Heart left ventricle (tissue), 16 donors: ENCODE data around the gene SFMBT2. TPM values are rescaled to one million over a fixed set of nuclear protein-coding genes. Genes with fewer than 3 reads are reported as not detected.

Experiments used
- ATAC-seq, 4 donors: fragments of 200-7000 bp; cut with Tn5 transposase; one replicate each; pipeline ENCODE4 v1.9.1; 2020 to 2022; ENCODE audit warnings: moderate library complexity in 4 of 4, mild to moderate bottlenecking in 3 of 4, moderate number of reproducible peaks in 1 of 4
- DNase-seq, 5 donors: peaks; one replicate each; pipeline ENCODE4 v3.0.0-alpha.2; 2020
- H3K27ac ChIP-seq, 12 donors: fragments of 200-600 bp; sonication (generic) in 4 of 12; one replicate each; pipeline versions ENCODE4 v1.5.0 to v1.8.0; 2016 to 2022; ENCODE audit warnings: mild to moderate bottlenecking in 2 of 12
- H3K27me3 ChIP-seq, 9 donors: fragments of 200-600 bp; sonication (generic) in 2 of 9; one replicate each; pipeline versions ENCODE4 v1.5.1 to v1.8.0; 2016 to 2022; ENCODE audit warnings: mild to moderate bottlenecking in 3 of 9
- H3K36me3 ChIP-seq, 9 donors: fragments of 200-600 bp; sonication (generic) in 2 of 9; one replicate each; pipeline versions ENCODE4 v1.5.0 to v1.8.0; 2018 to 2022; ENCODE audit warnings: mild to moderate bottlenecking in 2 of 9
- H3K4me1 ChIP-seq, 12 donors: fragments of 200-600 bp; sonication (generic) in 4 of 12; one replicate each; pipeline versions ENCODE4 v1.5.0 to v1.8.0; 2016 to 2022; ENCODE audit warnings: mild to moderate bottlenecking in 3 of 12
- H3K4me3 ChIP-seq, 12 donors: fragments of 200-600 bp; sonication (generic) in 4 of 12; one replicate each; pipeline versions ENCODE4 v1.5.0 to v1.8.0; 2017 to 2022; ENCODE audit warnings: mild to moderate bottlenecking in 9 of 12, moderate library complexity in 4 of 12
- H3K9me3 ChIP-seq, 12 donors: fragments of 200-600 bp; sonication (generic) in 4 of 12; one replicate each; pipeline versions ENCODE4 v1.5.0 to v1.8.0; 2016 to 2022; ENCODE audit warnings: mild to moderate bottlenecking in 1 of 12
- CTCF ChIP-seq, 12 donors: fragments of 200-600 bp; sonication (generic) in 4 of 12; IDR thresholded peaks; one replicate each; pipeline versions ENCODE4 v1.5.0 to v1.8.0; 2018 to 2022; ENCODE audit warnings: antibody characterized with exemption in 12 of 12, mild to moderate bottlenecking in 5 of 12
- POLR2A ChIP-seq, 2 donors: fragments of 450-650 bp; IDR thresholded peaks; one replicate each; pipeline ENCODE4 v1.6.1; 2017; ENCODE audit warnings: antibody characterized with exemption in 2 of 2, mild to moderate bottlenecking in 2 of 2, moderate library complexity in 2 of 2
- WGBS, 4 donors: extraction: QIAGEN DNeasy Blood & Tissue Kit in 2 of 4; methylation state at CpG; one replicate each; pipeline versions ENCODE4 v1.1.5 to v1.1.7; 2013 to 2018; 5-methylcytosine and 5-hydroxymethylcytosine counted together
- intact Hi-C, 10 donors: fragments of 100-400 bp; cut with DNase I; formaldehyde crosslinking; loops; one replicate each; pipeline versions ENCODE4 v1.11.1 to v1.14.2; 2022
- polyA plus RNA-seq, 2 donors: library from polyadenylated mRNA; stranded (reverse); fragments of 200-250 nt; gene quantifications; one replicate each; pipeline ENCODE4 v1.2.3, GENCODE V29; 2013
- total RNA-seq, 9 donors: library from RNA; depleted of rRNA in 2 of 9; stranded (reverse); fragments of >200 nt in 2 of 9; fragmentation: NEBNext Ultra II Directional in 3 of 9; extraction: Animal tissue kit (Norgen Biotek cat#: 25700) in 3 of 9; gene quantifications; one replicate each; pipeline versions ENCODE4 v1.1.0 to v1.2.4, GENCODE V29; 2016 to 2023
- donor health status: ischemic (EF 13 %, LVEDD 7.1; RV severe dilation, severe dysfunction).
- donor health status: healthy with polysubstance abuse.
- donor health status: DM: no; HTN: yes; CAD: no.
- donor health status: DM: no; HTN: no; CAD: no.
- donor health status: ischemic (EF 25% LVEDD 6.9; RV normal size, moderate dysfunction).
- donor health status: ischemic (EF 25% LVEDD 5.7; RV mildly dilated, moderate dysfunction).
- donor health status: healthy.
- donor health status: DM: yes; HTN: yes; CAD: no.
- donor health status: ischemic (EF 35%, LVEDD 5.7; RV mildly dilated, moderate dysfunction).
- donor health status: nonischemic (EF 11% LVEDD 7.7; RV severe dilation, severe dysfunction).
- donor health status: DM: yes; HTN: yes; CAD: no.
- donor health status: PGD.
- donor health status: ischemic (EF 29% LVEDD 5.4; RV normal size, mild dysfunction).
- donor health status: nonischemic (EF 23%, LVEDD 6.1; RV moderate dilation, normal function).

SFMBT2 gene
- total and polyA plus RNA-seq, 11 donors = 2.6 to 25.8 (median 9.6) TPM

- no peak for ATAC-seq
- no peak overlapping the region for H3K4me3 ChIP-seq
- WGBS, 4 donors = 71 to 87% (median 77%) methylated on average over 2 of the region's 2 CpGs
- no peak for TF ChIP-seq CTCF (IDR thresholded peaks at IDR 0.05)
- no peak for TF ChIP-seq POLR2A (IDR thresholded peaks at IDR 0.05)
- no peak for DNase-seq
- intact Hi-C loops = no loop called here
- H3K9me3 ChIP-seq = no peaks in the 10 kb centered on the region
- no peak overlapping the region for H3K27ac ChIP-seq
- H3K36me3 ChIP-seq = peaks cover 0 to 41% (median 29%) of the 10 kb centered on the region in 9 donors
- H3K27me3 ChIP-seq = no peaks in the 10 kb centered on the region
- peaks cover 0 to 15% (median 0%) of the 10 kb centered on the region in 12 donors for H3K4me1 ChIP-seq
Measured at GRCh38 chr10:7157091-7157490, 253.7 kb downstream of the SFMBT2 start.

- H3K4me3 ChIP-seq = no peak overlapping the region
- no peak overlapping the region for H3K27ac ChIP-seq
- DNase-seq (no peak), ATAC-seq (no peak)
- peaks cover 0 to 8% (median 0%) of the 10 kb centered on the region in 9 donors for H3K36me3 ChIP-seq
- peaks cover 0 to 15% (median 0%) of the 10 kb centered on the region in 12 donors for H3K4me1 ChIP-seq
- peaks cover 0 to 3% (median 0%) of the 10 kb centered on the region in 9 donors for H3K27me3 ChIP-seq
- whole genome bisulfite sequencing, 4 donors = 91 to 100% (median 96%) methylated on average over 1 of the region's 1 CpG
- TF ChIP-seq CTCF (IDR thresholded peaks at IDR 0.05) (no peak), POLR2A (IDR thresholded peaks at IDR 0.05) (no peak)
- intact Hi-C loops = no loop called here
- H3K9me3 ChIP-seq = no peaks in the 10 kb centered on the region
Measured at GRCh38 chr10:7153750-7154149, 257.1 kb downstream of the SFMBT2 start.

GRCh38 chr10:7152982-7153381 lies 257.9 kb downstream of the SFMBT2 start:
- ATAC-seq = no peak
- peaks cover 0 to 13% (median 0%) of the 10 kb centered on the region in 12 donors for H3K4me1 ChIP-seq
- TF ChIP-seq POLR2A (IDR thresholded peaks at IDR 0.05) (no peak), CTCF (IDR thresholded peaks at IDR 0.05) (no peak)
- H3K27me3 ChIP-seq = peaks cover 0 to 3% (median 0%) of the 10 kb centered on the region in 9 donors
- H3K27ac ChIP-seq = no peak overlapping the region
- H3K36me3 ChIP-seq = peaks cover 0 to 4% (median 0%) of the 10 kb centered on the region in 9 donors
- no peak for DNase-seq
- H3K9me3 ChIP-seq = no peaks in the 10 kb centered on the region
- 86 to 90% (median 88%) methylated on average over 3 of the region's 3 CpGs for whole genome bisulfite sequencing, 4 donors
- no peak overlapping the region for H3K4me3 ChIP-seq
- intact Hi-C loops = no loop called here

- H3K27me3 ChIP-seq = peaks cover 0 to 3% (median 0%) of the 10 kb centered on the region in 9 donors
- WGBS, 4 donors = 74 to 80% (median 76%) methylated on average over 2 of the region's 2 CpGs
- intact Hi-C loops = no loop called here
Measured at GRCh38 chr10:7152341-7152740, 258.5 kb downstream of the SFMBT2 start.

More at GRCh38 chr10:7152341-7152740, 258.5 kb downstream of the SFMBT2 start:
- Histone ChIP-seq H3K9me3 (no peaks in the 10 kb centered on the region), H3K27ac (no peak overlapping the region), H3K4me3 (no peak overlapping the region), H3K4me1 (peaks cover 0 to 6% (median 0%) of the 10 kb centered on the region in 12 donors), H3K36me3 (peaks cover 0 to under 1% (median 0%) of the 10 kb centered on the region in 9 donors)
- ATAC-seq (no peak), DNase-seq (no peak)
- TF ChIP-seq POLR2A (IDR thresholded peaks at IDR 0.05) (no peak), CTCF (IDR thresholded peaks at IDR 0.05) (no peak)
